H1 (cell line): Measurements from ENCODE around the gene OR10G7. TPM values are rescaled to one million over a fixed set of nuclear protein-coding genes. Genes with fewer than 3 reads are reported as not detected.

Experiments
- CTCF ChIA-PET: fragments of 300-600 bp; sonication (Branson Sonifier 250); formaldehyde crosslinking; loops from one replicate; lab custom pipeline; 2021; ENCODE audit not compliant: partially characterized antibody; lab: Charles Lee
- POLR2A ChIA-PET: fragments of 300-600 bp; sonication (Branson Sonifier 250); formaldehyde crosslinking; loops from one replicate; lab custom pipeline; 2021; ENCODE audit warnings: inconsistent platforms; ENCODE audit not compliant: partially characterized antibody; lab: Charles Lee
- DNase-seq, 2 experiments: peaks; one replicate each; pipeline versions ENCODE4 v3.0.0 to v3.0.0-alpha.2; 2010 to 2022; ENCODE audit warnings: low spot score in 2 of 2, low read depth in 1 of 2, mixed read lengths in 1 of 2
- FAIRE-seq: peaks from 2 replicates; lab custom pipeline; 2011; peaks lifted over from hg19 to GRCh38; lab: Jason Lieb, UNC
- H2AFZ ChIP-seq: 2 replicates; pipeline ENCODE4 v1.8.1; 2012; ENCODE audit warnings: low read length, inconsistent platforms
- H2AK5ac ChIP-seq: 2 replicates; pipeline ENCODE4 v1.6.1; 2013; ENCODE audit warnings: low read depth, low read length
- H2BK120ac ChIP-seq: replicated peaks from 2 replicates; pipeline ENCODE3; 2013; ENCODE audit warnings: low read depth, low read length, inconsistent platforms
- H2BK12ac ChIP-seq: 2 replicates; pipeline ENCODE4 v1.6.1; 2013; ENCODE audit warnings: low read depth, low read length
- H2BK15ac ChIP-seq: 2 replicates; pipeline ENCODE4 v1.6.1; 2013; ENCODE audit warnings: low read length
- H2BK20ac ChIP-seq: 2 replicates; pipeline ENCODE4 v1.6.1; 2013; ENCODE audit warnings: low read length
- H2BK5ac ChIP-seq: 2 replicates; pipeline ENCODE4 v1.6.1; 2013; ENCODE audit warnings: low read depth, low read length
- H3K14ac ChIP-seq: 2 replicates; pipeline ENCODE4 v1.6.1; 2013; ENCODE audit warnings: inconsistent platforms; ENCODE audit not compliant: insufficient read length
- H3K18ac ChIP-seq: 2 replicates; pipeline ENCODE4 v1.6.1; 2013; ENCODE audit warnings: low read length; ENCODE audit errors: extremely low read depth
- H3K23ac ChIP-seq: 2 replicates; pipeline ENCODE4 v1.6.1; 2013; ENCODE audit warnings: inconsistent platforms; ENCODE audit not compliant: insufficient read length
- H3K23me2 ChIP-seq: 2 replicates; pipeline ENCODE4 v1.6.1; 2013; ENCODE audit warnings: low read depth, low read length
- H3K27ac ChIP-seq: 2 replicates; pipeline ENCODE4 v1.6.1; 2011; ENCODE audit warnings: low read depth, low read length, inconsistent platforms
- H3K27me3 ChIP-seq, 4 experiments: replicated peaks in 1 of 4; 1 replicate in 1 of 4; 2 replicates in 3 of 4; pipeline versions ENCODE4 v1.6.1 to v1.8.1; 2011 to 2013; ENCODE audit warnings: low read length in 3 of 4, mild to moderate bottlenecking in 3 of 4, inconsistent platforms in 2 of 4, mixed read lengths in 2 of 4, moderate library complexity in 1 of 4; ENCODE audit not compliant: control insufficient read depth in 3 of 4, insufficient read depth in 3 of 4; ENCODE audit errors: extremely low read depth in 1 of 4
- H3K36me3 ChIP-seq, 4 experiments: 2 replicates each; pipeline versions ENCODE4 v1.6.1 to v1.8.1; 2011 to 2013; ENCODE audit warnings: mild to moderate bottlenecking in 4 of 4, low read length in 3 of 4, moderate library complexity in 2 of 4, control low read depth in 1 of 4, inconsistent platforms in 1 of 4; ENCODE audit not compliant: insufficient read depth in 4 of 4, control insufficient read depth in 2 of 4
- H3K4ac ChIP-seq: replicated peaks from 2 replicates; pipeline ENCODE3; 2013; ENCODE audit warnings: low read length, low read depth, mixed read lengths, inconsistent platforms; ENCODE audit not compliant: insufficient read length
- H3K4me1 ChIP-seq, 4 experiments: replicated peaks in 1 of 4; 1 replicate in 1 of 4; 2 replicates in 3 of 4; pipeline versions ENCODE4 v1.6.1 to v1.8.1; 2011 to 2013; ENCODE audit warnings: low read length in 3 of 4, inconsistent platforms in 2 of 4, mixed read lengths in 1 of 4; ENCODE audit not compliant: insufficient read depth in 4 of 4, control insufficient read depth in 3 of 4
- H3K4me2 ChIP-seq, 2 experiments: 2 replicates each; pipeline versions ENCODE4 v1.6.1 to v1.8.1; 2011 to 2013; ENCODE audit warnings: low read depth in 2 of 2, low read length in 2 of 2, control low read depth in 1 of 2, inconsistent platforms in 1 of 2, mild to moderate bottlenecking in 1 of 2; ENCODE audit not compliant: insufficient read depth in 1 of 2
- H3K4me3 ChIP-seq, 4 experiments: fragments of 200-600, 300-600 bp in 1 of 4; sonication (generic), shearing (Covaris generic), sonication (Bioruptor Twin) in 1 of 4; 2 replicates each; pipeline versions ENCODE4 v1.5.1 to v1.8.1; 2011 to 2016; ENCODE audit warnings: low read length in 4 of 4, low read depth in 3 of 4, control low read depth in 2 of 4, inconsistent platforms in 2 of 4, mild to moderate bottlenecking in 2 of 4, mixed read lengths in 1 of 4, moderate library complexity in 1 of 4; ENCODE audit not compliant: insufficient read depth in 2 of 4; ENCODE audit errors: extremely low read depth in 1 of 4
- H3K56ac ChIP-seq: replicated peaks from 2 replicates; pipeline ENCODE3; 2013; ENCODE audit warnings: low read depth, mild to moderate bottlenecking, mixed read lengths, low read length, inconsistent platforms; ENCODE audit not compliant: insufficient read length
- H3K79me1 ChIP-seq: 2 replicates; pipeline ENCODE4 v1.6.1; 2013; ENCODE audit warnings: low read depth, low read length, control low read depth
- H3K79me2 ChIP-seq, 2 experiments: 2 replicates each; pipeline versions ENCODE4 v1.6.1 to v1.8.1; 2012 to 2013; ENCODE audit warnings: low read length in 2 of 2, mild to moderate bottlenecking in 2 of 2, inconsistent platforms in 1 of 2; ENCODE audit not compliant: insufficient read depth in 2 of 2, control insufficient read depth in 1 of 2
- H3K9ac ChIP-seq, 4 experiments: replicated peaks in 1 of 4; 1 replicate in 1 of 4; 2 replicates in 3 of 4; pipeline versions ENCODE4 v1.6.1 to v1.8.1; 2011 to 2013; ENCODE audit warnings: low read depth in 3 of 4, low read length in 3 of 4, control low read depth in 2 of 4, mild to moderate bottlenecking in 2 of 4, moderate library complexity in 2 of 4, inconsistent platforms in 1 of 4; ENCODE audit errors: extremely low read depth in 1 of 4
- H3K9me3 ChIP-seq, 2 experiments: 2 replicates each; pipeline versions ENCODE4 v1.6.1 to v1.8.1; 2012 to 2013; ENCODE audit warnings: mild to moderate bottlenecking in 2 of 2, moderate library complexity in 2 of 2, control low read depth in 1 of 2, inconsistent platforms in 1 of 2, low read depth in 1 of 2, low read length in 1 of 2, mixed read lengths in 1 of 2; ENCODE audit not compliant: insufficient read depth in 2 of 2
- H4K20me1 ChIP-seq, 2 experiments: replicated peaks in 1 of 2; 2 replicates each; pipeline versions ENCODE3 to v1.8.1; 2011 to 2013; ENCODE audit warnings: inconsistent platforms in 2 of 2, low read length in 2 of 2, mild to moderate bottlenecking in 1 of 2; ENCODE audit not compliant: insufficient read depth in 2 of 2, control insufficient read depth in 1 of 2
- H4K5ac ChIP-seq: 2 replicates; pipeline ENCODE4 v1.6.1; 2013; ENCODE audit warnings: low read length, low read depth, mixed read lengths, inconsistent platforms; ENCODE audit not compliant: insufficient read length
- H4K8ac ChIP-seq: 2 replicates; pipeline ENCODE4 v1.8.0; 2013; ENCODE audit warnings: mild to moderate bottlenecking, moderate library complexity, low read length, inconsistent platforms; ENCODE audit not compliant: insufficient read depth; ENCODE audit errors: extremely low read depth
- H4K91ac ChIP-seq: replicated peaks from 2 replicates; pipeline ENCODE3; 2013; ENCODE audit warnings: low read length, mixed read lengths, inconsistent platforms; ENCODE audit not compliant: insufficient read length
- ASH2L ChIP-seq: fragments of 200-600, 300-600 bp; sonication (generic); IDR thresholded peaks from one replicate; pipeline ENCODE4 v1.7.1; 2017; ENCODE audit warnings: low read length
- CBX8 ChIP-seq: fragments of 300-800, 300-1000 bp; sonication (generic); IDR thresholded peaks from 2 replicates; pipeline ENCODE4 v1.7.1; 2016; ENCODE audit warnings: low read depth, low read length, borderline replicate concordance
- EP300 ChIP-seq, 2 experiments: IDR thresholded peaks; 1 replicate in 1 of 2; 2 replicates in 1 of 2; pipeline ENCODE4 v1.6.1; 2011 to 2012; ENCODE audit warnings: low read depth in 2 of 2, low read length in 2 of 2, mild to moderate bottlenecking in 2 of 2, borderline replicate concordance in 1 of 2, inconsistent platforms in 1 of 2, moderate library complexity in 1 of 2
- GTF2F1 ChIP-seq: IDR thresholded peaks from 2 replicates; pipeline ENCODE4 v1.6.1; 2012; ENCODE audit warnings: low read depth, low read length, improper control_type of control experiment, borderline replicate concordance
- MAFK ChIP-seq: IDR thresholded peaks from 2 replicates; pipeline ENCODE4 v1.6.1; 2012; ENCODE audit warnings: low read depth, mild to moderate bottlenecking, improper control_type of control experiment, low read length
- NANOG ChIP-seq: IDR thresholded peaks from 2 replicates; pipeline ENCODE4 v1.6.1; 2011; ENCODE audit warnings: low read length, low read depth, mild to moderate bottlenecking, inconsistent platforms; ENCODE audit not compliant: insufficient read depth, poor library complexity, severe bottlenecking
- RNF2 ChIP-seq: fragments of 200-900, 300-1000 bp; sonication (generic); IDR thresholded peaks from 2 replicates; pipeline ENCODE4 v1.7.1; 2016; ENCODE audit warnings: borderline replicate concordance, low read depth, mild to moderate bottlenecking, antibody characterized with exemption, low read length; ENCODE audit not compliant: poor library complexity, severe bottlenecking; ENCODE audit errors: missing control alignments
- SIX5 ChIP-seq: IDR thresholded peaks from 2 replicates; pipeline ENCODE4 v1.6.1; 2011; ENCODE audit warnings: mild to moderate bottlenecking, low read depth, low read length
- TAF7 ChIP-seq: optimal IDR thresholded peaks from 2 replicates; pipeline ENCODE3; 2011; ENCODE audit warnings: low read depth, mild to moderate bottlenecking, inconsistent platforms, low read length, moderate library complexity, borderline replicate concordance
- TBP ChIP-seq: IDR thresholded peaks from 2 replicates; pipeline ENCODE4 v1.6.1; 2011; ENCODE audit warnings: low read depth, low read length, improper control_type of control experiment
- WGBS, 2 experiments: shearing (Covaris generic) in 1 of 2; methylation state at CpG; one replicate each; pipeline versions ENCODE4 v1.1.6 to v1.1.7; 2013 to 2015; ENCODE audit warnings: low lambda C conversion rate in 2 of 2, mixed read lengths in 2 of 2, inconsistent platforms in 1 of 2, low coverage in 1 of 2, missing lambda C conversion rate in 1 of 2; ENCODE audit not compliant: insufficient replicate concordance in 2 of 2, insufficient coverage in 1 of 2, insufficient read length in 1 of 2; ENCODE audit errors: extremely low coverage in 1 of 2, missing lambda C conversion rate in 1 of 2; 5-methylcytosine and 5-hydroxymethylcytosine counted together
- polyA plus RNA-seq, 7 experiments: library from polyadenylated mRNA; depleted of rRNA in 3 of 7; stranded (reverse) in 5 of 7; unstranded in 2 of 7; fragments of >200 nt in 5 of 7; fragments of 200-250 nt in 2 of 7; gene quantifications; 1 replicate in 5 of 7; 2 replicates in 1 of 7; 4 replicates in 1 of 7; pipeline versions ENCODE4 v1.2.1 to v1.2.3, GENCODE V29; 2011 to 2013; ENCODE audit warnings: missing spikeins in 2 of 7, mixed read lengths in 2 of 7
- total RNA-seq: library from RNA; stranded (reverse); fragmentation: NEBNext Ultra II Directional; extraction: Animal tissue kit (Norgen Biotek cat#: 25700); gene quantifications from 2 replicates; pipeline ENCODE4 v1.2.1, GENCODE V29; 2021

OR10G7 gene
- total and polyA plus RNA-seq, 2 of the 8 experiments (the other 6 are each of a cell fraction or from before 2014, with no cell fraction given) = not detected

GRCh38 chr11:124069429-124070401, 28.6 kb upstream of the OR10G7 start:
- H3K36me3 ChIP-seq = no peaks in the 10 kb centered on the region
- peak overlapping the region in 2 of 4 experiments; percentile 23 to 24; a peak in 1 of 8 replicates for H3K4me3 ChIP-seq
- TF ChIP-seq TBP (no peak), ASH2L (peak; percentile 34), EP300 (IDR thresholded peaks at IDR 0.05; ENCODE audit: borderline replicate concordance in 1 of 2, low read depth in 2 of 2, low read length in 2 of 2) (no peak), CBX8 (no peak), GTF2F1 (no peak), MAFK (no peak), RNF2 (no peak), NANOG (no peak), TAF7 (no peak), SIX5 (no peak)

More at GRCh38 chr11:124069429-124070401, 28.6 kb upstream of the OR10G7 start:
- Histone ChIP-seq H3K23me2 (no peaks in the 10 kb centered on the region), H3K4me2 (peak overlapping the region; percentile 27 to 30; a peak in 3 of 4 replicates), H2AFZ (peak overlapping the region; percentile 96), H4K91ac (no peak overlapping the region), H3K79me2 (no peaks in the 10 kb centered on the region), H3K14ac (no peak overlapping the region), H2BK5ac (no peak overlapping the region), H4K20me1 (no peaks in the 10 kb centered on the region), H4K8ac (no peak overlapping the region), H2BK12ac (no peak overlapping the region), H2AK5ac (no peak overlapping the region; the same call in 1 of the 2 replicates), H3K56ac (no peak overlapping the region), H2BK15ac (no peak overlapping the region), H3K9me3 (no peaks in the 10 kb centered on the region), H3K23ac (no peak overlapping the region), H3K9ac (no peak overlapping the region), H3K4ac (no peak overlapping the region), H3K27me3 (no peaks in the 10 kb centered on the region), H3K4me1 (peaks cover 0 to 3% (median 2%) of the 10 kb centered on the region in 4 experiments; a peak in 3 of 7 replicates), H4K5ac (no peak overlapping the region), H2BK120ac (no peak overlapping the region), H3K27ac (no peak overlapping the region), H3K79me1 (no peaks in the 10 kb centered on the region), H3K18ac (no peak overlapping the region), H2BK20ac (no peak overlapping the region)
- WGBS, 2 experiments = 63% methylated on average over 28 of the region's 28 CpGs; no CpG with 5 or more reads in 1 of the 2 experiments
- peak; percentile 43 to 77 for DNase-seq
- POLR2A ChIA-PET = no interaction called here
- peak; percentile 58 for FAIRE-seq
- CTCF ChIA-PET = interaction anchor here (0.6 to 6.7 kb wide), 38 partner anchors 12 to 433 kb away, joined by 3 to 43 read pairs (median 4); partner anchors contain the start of genes OR10G6, SCN3B and VWA5A
